Mesendoderm (in vitro differentiated cells): Measurements from ENCODE around the gene PGAP6.

ENCODE experiments used
- DNase-seq: peaks from one replicate; pipeline ENCODE4 v3.0.0; 2013
- H2AK5ac ChIP-seq: 2 replicates; pipeline ENCODE4 v1.6.1; 2013; ENCODE audit warnings: low read length, inconsistent platforms
- H2BK120ac ChIP-seq: 2 replicates; pipeline ENCODE4 v1.6.1; 2013; ENCODE audit warnings: low read depth, mild to moderate bottlenecking, low read length, moderate library complexity, mixed read lengths
- H2BK15ac ChIP-seq: replicated peaks from 2 replicates; pipeline ENCODE4 v1.6.1; 2013; ENCODE audit warnings: low read depth, mild to moderate bottlenecking, moderate library complexity
- H2BK5ac ChIP-seq: 2 replicates; pipeline ENCODE4 v1.6.1; 2013; ENCODE audit warnings: low read length, inconsistent platforms
- H3K18ac ChIP-seq: 2 replicates; pipeline ENCODE4 v1.6.1; 2013; ENCODE audit warnings: mild to moderate bottlenecking, low read length, mixed read lengths
- H3K23ac ChIP-seq: one replicate; pipeline ENCODE4 v1.6.1; 2013; ENCODE audit warnings: low read length
- H3K27ac ChIP-seq: 2 replicates; pipeline ENCODE4 v1.5.1; 2013; ENCODE audit warnings: low read depth, mild to moderate bottlenecking, inconsistent platforms, low read length, moderate library complexity
- H3K27me3 ChIP-seq: 2 replicates; pipeline ENCODE4 v1.6.1; 2013; ENCODE audit warnings: low read length, control low read depth, mild to moderate bottlenecking, inconsistent platforms; ENCODE audit not compliant: insufficient read depth, poor library complexity
- H3K36me3 ChIP-seq: 2 replicates; pipeline ENCODE4 v1.6.1; 2013; ENCODE audit warnings: low read length, inconsistent platforms; ENCODE audit not compliant: control insufficient read depth, insufficient read depth
- H3K4ac ChIP-seq: one replicate; pipeline ENCODE4 v1.6.1; 2013; ENCODE audit warnings: low read depth, mild to moderate bottlenecking, low read length, moderate library complexity
- H3K4me1 ChIP-seq: 2 replicates; pipeline ENCODE4 v1.6.1; 2013; ENCODE audit warnings: low read depth, low read length, inconsistent platforms; ENCODE audit not compliant: control insufficient read depth
- H3K4me2 ChIP-seq: 2 replicates; pipeline ENCODE4 v1.6.1; 2013; ENCODE audit warnings: low read length
- H3K4me3 ChIP-seq: 2 replicates; pipeline ENCODE4 v1.5.1; 2013; ENCODE audit warnings: mild to moderate bottlenecking, low read length
- H3K56ac ChIP-seq: one replicate; pipeline ENCODE4 v1.6.1; 2013; ENCODE audit warnings: low read length
- H3K79me1 ChIP-seq: 2 replicates; pipeline ENCODE4 v1.6.1; 2013; ENCODE audit warnings: low read length, inconsistent platforms
- H3K79me2 ChIP-seq: 2 replicates; pipeline ENCODE4 v1.6.1; 2013; ENCODE audit warnings: mild to moderate bottlenecking, low read length; ENCODE audit not compliant: control insufficient read depth, insufficient read depth
- H3K9ac ChIP-seq: 2 replicates; pipeline ENCODE4 v1.6.1; 2013; ENCODE audit warnings: low read length, inconsistent platforms
- H4K5ac ChIP-seq: one replicate; pipeline ENCODE4 v1.6.1; 2013; ENCODE audit warnings: low read length
- H4K8ac ChIP-seq: one replicate; pipeline ENCODE4 v1.6.1; 2013; ENCODE audit warnings: low read depth, mild to moderate bottlenecking, control low read depth, low read length, moderate library complexity
- WGBS: extraction: QIAGEN DNeasy Blood & Tissue Kit; methylation state at CpG from one replicate; pipeline ENCODE4 v1.1.7; 2013; ENCODE audit warnings: low lambda C conversion rate, missing lambda C conversion rate; ENCODE audit not compliant: insufficient coverage; ENCODE audit errors: extremely low coverage; 5-methylcytosine and 5-hydroxymethylcytosine counted together

Gene PGAP6

DNA sequence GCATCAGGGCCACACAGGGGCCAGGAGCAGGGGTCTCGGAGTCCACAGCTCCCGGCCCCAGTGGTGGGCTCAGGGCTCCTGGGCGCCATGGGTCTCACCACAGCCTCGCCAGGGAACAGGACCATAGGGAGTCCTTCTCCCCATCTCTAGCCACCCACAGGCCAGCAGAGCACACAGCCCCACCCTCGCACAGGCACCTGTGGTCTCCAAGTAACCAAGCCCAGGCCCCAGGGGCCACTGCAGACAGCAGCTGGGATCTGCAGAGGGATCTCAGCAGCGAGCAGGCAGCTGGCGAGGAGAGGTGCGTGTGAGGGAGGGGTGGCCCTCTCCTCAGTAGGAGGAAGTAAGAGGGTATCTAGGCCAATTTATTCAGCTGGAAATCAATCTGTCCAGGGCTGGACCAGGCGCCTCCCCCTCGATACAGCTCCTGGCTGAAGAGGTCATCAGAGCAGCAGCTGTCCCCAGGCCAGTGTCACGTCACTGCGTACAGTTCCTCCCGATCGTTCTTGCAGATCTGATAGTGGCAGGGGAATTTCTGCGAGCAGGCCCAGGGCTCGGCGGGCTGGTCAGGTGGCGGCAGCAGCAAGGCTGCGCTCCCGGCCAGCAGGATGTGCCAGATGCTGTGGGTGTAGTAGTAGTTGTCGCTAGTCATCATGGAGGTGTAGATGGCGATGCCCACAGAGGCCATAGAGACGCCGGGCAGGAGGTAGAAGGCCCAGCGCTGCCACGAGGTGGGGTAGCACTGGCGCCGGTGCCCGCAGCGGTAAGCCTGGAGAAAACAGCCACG lies 10.1 kb downstream of the PGAP6 start:
- Histone ChIP-seq H2BK120ac (no peak overlapping the region), H3K27ac (no peak overlapping the region), H3K56ac (no peak overlapping the region), H3K4me1 (no peaks in the 10 kb centered on the region), H4K5ac (no peak overlapping the region), H3K9ac (no peak overlapping the region), H3K4ac (no peak overlapping the region), H4K8ac (no peak overlapping the region), H3K4me2 (no peak overlapping the region), H3K18ac (no peak overlapping the region), H3K79me1 (peaks cover 5% of the 10 kb centered on the region), H2AK5ac (no peak overlapping the region), H3K27me3 (no peaks in the 10 kb centered on the region), H3K23ac (no peak overlapping the region), H3K79me2 (peaks cover 2% of the 10 kb centered on the region), H2BK15ac (no peak overlapping the region), H3K4me3 (no peak overlapping the region), H3K36me3 (peaks cover 27% of the 10 kb centered on the region), H2BK5ac (no peak overlapping the region)
- no CpG with 5 or more reads among the region's 31 CpGs for WGBS
- DNase-seq: no peak

DNA sequence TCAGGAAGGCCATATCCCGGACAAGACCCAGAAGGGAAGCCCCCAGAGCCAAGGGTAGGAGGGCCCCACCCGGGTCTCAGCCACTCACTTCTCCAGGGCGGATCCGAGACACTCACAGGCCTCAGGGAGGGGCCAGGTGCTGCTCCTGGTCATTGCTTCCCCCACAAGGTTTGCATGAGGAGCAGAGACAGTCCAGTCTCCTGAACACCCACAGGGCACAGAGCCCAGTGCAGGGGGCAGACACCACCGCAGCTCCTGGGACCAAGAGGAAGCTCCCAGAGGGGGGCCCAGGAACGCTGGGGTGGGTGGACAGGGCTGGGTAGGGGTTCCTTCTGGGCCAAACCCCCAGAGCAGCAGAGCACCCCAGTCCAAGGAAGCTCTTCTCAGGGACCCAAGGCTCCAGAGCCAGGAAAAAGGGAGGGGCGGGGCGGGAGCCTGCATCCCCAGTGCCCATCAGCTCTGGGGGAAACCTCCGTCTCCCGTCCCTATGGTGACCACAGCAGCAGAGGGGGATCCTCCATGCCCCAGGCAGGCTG lies 10.7 kb downstream of the PGAP6 start:
- no CpG with 5 or more reads among the region's 10 CpGs for WGBS
- H3K27ac ChIP-seq: peak overlapping the region; percentile 6

DNA sequence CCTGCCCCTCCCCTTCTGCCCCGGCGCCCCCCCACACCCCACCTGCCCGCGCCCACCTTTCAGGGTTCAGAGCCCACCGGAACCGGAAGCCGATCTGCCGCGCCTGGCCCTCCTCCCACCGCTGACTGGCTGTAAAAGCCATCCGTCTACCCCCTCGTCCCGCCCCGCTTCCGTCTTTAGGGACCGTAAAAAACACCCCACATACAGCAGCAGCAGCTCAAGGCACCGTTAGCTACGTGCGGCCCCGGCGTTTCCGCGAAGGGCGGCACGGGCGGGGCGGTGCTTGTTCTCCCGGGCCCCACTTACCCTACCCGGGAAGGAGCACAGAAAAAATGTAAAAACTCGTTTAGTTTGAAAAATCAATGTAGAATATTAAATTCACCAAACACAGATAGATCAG lies 11.3 kb downstream of the PGAP6 start, which contains the start of gene MRPL28:
Gene MRPL28 (minus strand): TSS at position 96 of the 400 bp plus-strand sequence. CDS start 320 bp downstream, outside the sequence.
- Histone ChIP-seq H2BK120ac (no peak within 1 kb of the TSS), H3K18ac (no peak within 1 kb of the TSS), H3K23ac (no peak within 1 kb of the TSS), H3K4me3 (peak within 1 kb of the TSS; percentile 34), H4K8ac (no peak within 1 kb of the TSS), H3K56ac (peak within 1 kb of the TSS; percentile 78), H3K9ac (peak within 1 kb of the TSS; percentile 75), H3K79me2 (peaks cover 2% of the 10 kb centered on the region), H2BK5ac (no peak within 1 kb of the TSS), H3K79me1 (peaks cover 5% of the 10 kb centered on the region), H3K4ac (no peak within 1 kb of the TSS), H2AK5ac (no peak within 1 kb of the TSS), H3K27ac (peak within 1 kb of the TSS; percentile 6), H3K4me2 (peak within 1 kb of the TSS; percentile 85), H3K36me3 (peaks cover 20% of the 10 kb centered on the region), H2BK15ac (no peak within 1 kb of the TSS), H3K27me3 (no peaks in the 10 kb centered on the region), H3K4me1 (no peaks in the 10 kb centered on the region), H4K5ac (no peak within 1 kb of the TSS)
- peak; percentile 97 for DNase-seq
- WGBS: no CpG with 5 or more reads among the region's 30 CpGs

More for the DNA sequence above, 10.7 kb downstream of the PGAP6 start:
- no peak overlapping the region for H3K4me3 ChIP-seq
- peaks cover 5% of the 10 kb centered on the region for H3K79me1 ChIP-seq
- no peak overlapping the region for H2BK15ac ChIP-seq
- H4K5ac ChIP-seq: no peak overlapping the region
- no peak overlapping the region for H3K4ac ChIP-seq
- H2BK5ac ChIP-seq: no peak overlapping the region
- H3K56ac ChIP-seq: peak overlapping the region; percentile 56
- H3K9ac ChIP-seq: peak overlapping the region; percentile 34
- DNase-seq: no peak
- H2BK120ac ChIP-seq: no peak overlapping the region
- no peak overlapping the region for H4K8ac ChIP-seq
- H3K4me2 ChIP-seq: no peak overlapping the region
- H3K18ac ChIP-seq: no peak overlapping the region
- no peak overlapping the region for H3K23ac ChIP-seq
- no peak overlapping the region for H2AK5ac ChIP-seq
- H3K27me3 ChIP-seq: no peaks in the 10 kb centered on the region
- H3K36me3 ChIP-seq: peaks cover 23% of the 10 kb centered on the region
- no peaks in the 10 kb centered on the region for H3K4me1 ChIP-seq
- peaks cover 2% of the 10 kb centered on the region for H3K79me2 ChIP-seq

DNA sequence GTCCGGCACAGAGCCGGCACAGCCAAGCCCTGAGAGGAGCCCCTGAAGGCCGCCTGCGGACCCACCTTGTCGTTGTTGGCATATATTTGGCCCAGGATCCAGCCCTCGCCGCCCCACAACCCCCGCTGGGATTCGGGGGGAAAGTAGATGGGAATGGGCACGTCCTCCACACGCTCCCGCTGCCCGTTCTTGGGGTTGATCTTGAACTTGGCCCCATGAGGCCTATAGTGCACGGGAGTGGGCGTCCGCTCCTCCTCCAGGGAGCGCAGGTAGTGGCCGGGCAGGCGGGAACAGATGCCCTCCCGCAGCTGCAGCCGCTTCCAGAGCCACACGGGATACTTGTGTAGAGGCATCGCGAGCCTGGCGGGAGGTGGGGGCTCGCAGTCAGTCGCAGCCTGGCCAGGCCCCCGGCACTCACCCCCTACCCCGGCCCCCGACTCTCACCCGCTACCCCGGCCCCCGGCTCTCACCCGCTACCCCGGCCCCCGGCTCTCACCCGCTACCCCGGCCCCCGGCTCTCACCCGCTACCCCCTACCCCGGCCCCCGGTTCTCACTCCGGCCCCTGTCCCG lies 11.8 kb downstream of the PGAP6 start:
- Histone ChIP-seq H2BK120ac (no peak overlapping the region), H3K56ac (peak overlapping the region; percentile 78), H2AK5ac (no peak overlapping the region), H3K4ac (no peak overlapping the region), H3K18ac (no peak overlapping the region), H3K4me3 (peak overlapping the region; percentile 34), H3K27me3 (no peaks in the 10 kb centered on the region), H3K4me1 (no peaks in the 10 kb centered on the region), H3K79me2 (peaks cover 2% of the 10 kb centered on the region), H4K8ac (no peak overlapping the region), H3K27ac (no peak overlapping the region), H2BK15ac (no peak overlapping the region), H2BK5ac (no peak overlapping the region), H3K79me1 (peaks cover 5% of the 10 kb centered on the region), H3K9ac (peak overlapping the region; percentile 75), H3K36me3 (peaks cover 19% of the 10 kb centered on the region), H4K5ac (no peak overlapping the region), H3K4me2 (peak overlapping the region; percentile 85), H3K23ac (no peak overlapping the region)
- no CpG with 5 or more reads among the region's 44 CpGs for WGBS
- DNase-seq: peak; percentile 60

DNA sequence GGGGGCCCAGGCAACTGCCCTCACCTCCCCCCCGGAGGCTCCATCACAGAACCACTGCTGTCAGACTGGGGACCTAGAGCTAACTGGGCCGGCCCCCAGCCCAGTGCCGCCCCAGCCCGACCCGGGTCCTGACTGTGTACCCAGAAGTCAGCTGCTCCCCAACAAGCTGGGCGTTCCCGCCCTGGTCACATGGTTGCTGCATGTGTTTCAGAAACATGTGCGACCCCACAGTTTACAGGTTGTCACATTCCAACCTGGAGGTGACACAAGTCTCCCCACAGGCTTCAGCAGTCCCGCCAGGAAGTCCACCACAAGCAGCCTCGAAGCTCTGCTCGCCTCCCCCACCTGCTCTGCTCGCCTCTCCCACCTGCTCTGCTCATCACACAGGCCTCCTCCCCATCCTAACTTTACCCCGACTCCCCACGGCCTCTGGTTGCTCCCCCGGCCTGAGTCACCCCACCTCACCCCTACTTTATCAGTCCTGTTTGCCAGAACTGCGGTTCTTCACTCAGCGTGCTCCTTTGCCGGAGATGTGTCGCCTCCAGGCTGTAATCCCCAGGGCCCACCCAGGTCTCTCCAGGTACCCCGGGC lies 12.4 kb downstream of the PGAP6 start:
- H3K4me3 ChIP-seq: no peak overlapping the region
- peaks cover 2% of the 10 kb centered on the region for H3K79me2 ChIP-seq
- no peak overlapping the region for H3K18ac ChIP-seq
- DNase-seq: no peak
- no peak overlapping the region for H3K23ac ChIP-seq
- no peak overlapping the region for H3K4ac ChIP-seq
- H4K5ac ChIP-seq: no peak overlapping the region
- peak overlapping the region; percentile 56 for H3K56ac ChIP-seq
- peaks cover 5% of the 10 kb centered on the region for H3K79me1 ChIP-seq
- H4K8ac ChIP-seq: no peak overlapping the region
- H3K27ac ChIP-seq: no peak overlapping the region
- peak overlapping the region; percentile 85 for H3K4me2 ChIP-seq
- H2BK15ac ChIP-seq: no peak overlapping the region
- no CpG with 5 or more reads among the region's 20 CpGs for WGBS
- no peaks in the 10 kb centered on the region for H3K4me1 ChIP-seq
- no peaks in the 10 kb centered on the region for H3K27me3 ChIP-seq
- no peak overlapping the region for H2BK120ac ChIP-seq
- H2AK5ac ChIP-seq: no peak overlapping the region
- peaks cover 17% of the 10 kb centered on the region for H3K36me3 ChIP-seq
- no peak overlapping the region for H2BK5ac ChIP-seq
- peak overlapping the region; percentile 75 for H3K9ac ChIP-seq
